Measurements from ENCODE around the gene HSD17B2. TPM values are rescaled to one million over a fixed set of nuclear protein-coding genes. Genes with fewer than 3 reads are reported as not detected.

Gene HSD17B2
- total RNA-seq, 2 donors from 2014 or later: 0.80 to 1.0 TPM

DNA sequence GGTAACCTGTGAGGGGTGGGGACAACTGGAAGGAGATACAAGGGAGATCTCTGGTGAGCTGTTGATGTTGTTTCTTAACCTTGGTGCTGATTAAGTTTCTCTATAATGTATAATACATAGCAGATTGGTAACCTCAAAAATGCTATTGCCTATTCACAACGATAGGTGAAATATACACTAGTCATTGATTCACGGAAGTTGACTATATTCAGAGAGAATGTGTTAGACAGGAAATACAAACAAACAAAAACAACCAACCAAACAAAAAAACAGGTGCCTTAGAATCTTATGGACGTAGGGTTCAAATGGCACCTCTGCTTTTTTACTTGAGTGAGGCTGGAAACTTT, 21.5 kb downstream of the HSD17B2 start:
- Histone ChIP-seq H3K4me3 (no peak overlapping the region), H3K9me3 (no peaks in the 10 kb centered on the region), H3K27ac (no peak overlapping the region), H3K4me1 (replicated peaks) (no peaks in the 10 kb centered on the region), H3K27me3 (replicated peaks; ENCODE audit: insufficient read depth) (no peaks in the 10 kb centered on the region), H3K36me3 (no peaks in the 10 kb centered on the region)
- 64% methylated on average over 3 of the region's 3 CpGs for WGBS
- TF ChIP-seq POLR2A (IDR thresholded peaks at IDR 0.05): no peak
- TF ChIP-seq, protein P1, sequence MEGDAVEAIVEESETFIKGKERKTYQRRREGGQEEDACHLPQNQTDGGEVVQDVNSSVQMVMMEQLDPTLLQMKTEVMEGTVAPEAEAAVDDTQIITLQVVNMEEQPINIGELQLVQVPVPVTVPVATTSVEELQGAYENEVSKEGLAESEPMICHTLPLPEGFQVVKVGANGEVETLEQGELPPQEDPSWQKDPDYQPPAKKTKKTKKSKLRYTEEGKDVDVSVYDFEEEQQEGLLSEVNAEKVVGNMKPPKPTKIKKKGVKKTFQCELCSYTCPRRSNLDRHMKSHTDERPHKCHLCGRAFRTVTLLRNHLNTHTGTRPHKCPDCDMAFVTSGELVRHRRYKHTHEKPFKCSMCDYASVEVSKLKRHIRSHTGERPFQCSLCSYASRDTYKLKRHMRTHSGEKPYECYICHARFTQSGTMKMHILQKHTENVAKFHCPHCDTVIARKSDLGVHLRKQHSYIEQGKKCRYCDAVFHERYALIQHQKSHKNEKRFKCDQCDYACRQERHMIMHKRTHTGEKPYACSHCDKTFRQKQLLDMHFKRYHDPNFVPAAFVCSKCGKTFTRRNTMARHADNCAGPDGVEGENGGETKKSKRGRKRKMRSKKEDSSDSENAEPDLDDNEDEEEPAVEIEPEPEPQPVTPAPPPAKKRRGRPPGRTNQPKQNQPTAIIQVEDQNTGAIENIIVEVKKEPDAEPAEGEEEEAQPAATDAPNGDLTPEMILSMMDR (IDR thresholded peaks at IDR 0.05): no peak
- TF ChIP-seq POLR2AphosphoS5 (IDR thresholded peaks at IDR 0.05): no peak
- intact Hi-C loops (cut with DNase I): no loop called here
- no peak for DNase-seq (ENCODE audit: low spot score)

DNA sequence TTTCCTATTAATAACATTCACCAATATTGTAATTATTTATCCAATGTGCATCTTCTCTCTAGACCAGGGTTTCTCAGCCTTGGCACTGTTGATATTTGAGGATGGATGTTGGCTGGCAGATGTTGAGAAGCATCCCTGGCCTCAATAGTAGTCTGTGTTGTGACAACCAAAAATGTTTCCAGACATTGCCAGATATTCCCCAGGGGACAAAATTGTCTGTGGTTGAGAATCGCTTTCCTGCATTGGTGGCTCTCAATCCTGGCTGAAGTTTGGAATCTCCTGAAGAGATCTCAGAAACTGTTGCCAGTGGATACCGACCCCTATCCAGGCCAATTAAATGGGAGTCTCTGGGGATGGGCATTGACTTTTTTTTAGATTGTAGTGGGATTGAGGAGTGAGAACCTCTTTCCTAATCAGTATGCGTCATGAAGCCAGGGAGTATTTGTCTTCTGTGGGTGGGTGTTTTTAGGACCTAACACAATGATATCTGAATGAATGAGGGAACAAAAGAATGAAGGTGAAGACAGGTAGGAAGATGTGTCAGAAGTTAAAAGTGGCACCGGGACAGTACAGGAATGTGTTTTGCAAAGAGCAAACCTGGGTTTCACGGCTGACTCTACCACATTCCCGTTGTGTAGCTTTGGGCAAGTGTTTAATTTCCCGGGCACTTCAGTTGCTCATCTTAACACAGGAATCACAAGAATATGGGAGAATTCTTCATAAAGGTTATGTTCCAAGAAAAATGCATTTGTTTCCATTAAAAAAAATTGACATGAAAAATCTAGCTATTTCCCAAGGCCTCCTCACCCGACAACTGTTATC, 24.3 kb downstream of the HSD17B2 start:
- intact Hi-C loops (cut with DNase I): no loop called here
- no peak overlapping the region for H3K27ac ChIP-seq
- H3K4me3 ChIP-seq: no peak overlapping the region
- TF ChIP-seq POLR2A (IDR thresholded peaks at IDR 0.05) (no peak), POLR2AphosphoS5 (IDR thresholded peaks at IDR 0.05) (no peak)
- TF ChIP-seq, protein P1 (IDR thresholded peaks at IDR 0.05): no peak
- no peaks in the 10 kb centered on the region for H3K4me1 ChIP-seq (replicated peaks)
- no peaks in the 10 kb centered on the region for H3K36me3 ChIP-seq
- no peaks in the 10 kb centered on the region for H3K27me3 ChIP-seq (replicated peaks; ENCODE audit: insufficient read depth)
- no peaks in the 10 kb centered on the region for H3K9me3 ChIP-seq
- DNase-seq (ENCODE audit: low spot score): no peak
- WGBS: 66% methylated on average over 8 of the region's 8 CpGs

DNA sequence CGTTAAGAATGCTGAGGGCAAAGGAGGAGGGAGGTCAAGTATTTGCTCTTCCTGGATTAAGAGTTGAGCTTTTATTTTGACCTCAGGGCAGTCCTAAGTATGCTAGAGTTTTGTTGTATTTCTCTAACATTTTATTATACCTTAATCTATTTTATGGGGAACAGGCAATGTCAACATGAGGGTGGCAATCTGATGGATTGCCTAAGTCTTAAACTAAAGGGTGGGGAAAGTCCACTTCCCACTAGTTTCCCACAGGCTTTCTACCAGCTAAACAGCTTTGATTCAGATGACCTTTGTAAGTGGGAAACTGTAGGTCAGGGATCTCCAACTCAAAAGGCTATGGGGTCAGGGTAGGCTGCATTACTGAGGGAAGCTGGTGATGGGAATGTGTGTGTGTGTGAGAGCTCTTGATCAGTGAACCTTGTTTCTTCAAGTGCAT, 24.9 kb downstream of the HSD17B2 start:
- WGBS: 29% methylated on average over 1 of the region's 1 CpG
- TF ChIP-seq, protein P1 (IDR thresholded peaks at IDR 0.05): no peak
- TF ChIP-seq POLR2AphosphoS5 (IDR thresholded peaks at IDR 0.05) (peak; percentile 54), POLR2A (IDR thresholded peaks at IDR 0.05) (no peak)

DNA sequence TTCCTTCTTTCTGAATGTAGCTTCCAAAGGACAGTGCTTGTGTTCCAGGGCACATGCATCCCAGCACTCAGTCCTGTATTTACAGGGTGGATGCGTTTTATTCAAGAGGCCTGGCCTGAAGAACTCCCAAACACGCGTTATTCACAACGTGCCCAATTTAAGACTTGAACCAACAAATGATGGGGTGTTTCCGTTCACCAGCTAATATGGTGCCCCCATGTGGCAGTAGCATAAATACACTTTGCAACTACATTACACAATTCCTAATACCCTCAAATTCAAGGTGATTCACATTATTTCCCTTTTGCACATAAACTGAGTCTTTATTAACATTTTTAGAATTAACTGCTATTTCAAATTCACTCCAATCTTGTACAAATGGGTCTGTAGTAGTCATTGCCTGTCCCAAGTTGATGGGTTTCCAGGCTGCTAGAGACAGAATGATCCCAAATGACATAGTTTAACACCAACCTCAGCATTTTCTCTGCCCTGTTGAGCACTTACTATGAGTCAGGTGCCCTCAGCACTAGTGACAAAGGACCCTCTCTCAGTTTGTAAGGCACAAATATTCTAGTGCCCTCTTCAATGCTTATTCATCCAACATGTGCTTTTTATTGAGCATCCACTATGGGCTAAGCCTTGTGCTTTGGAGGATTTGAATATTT, 26.9 kb downstream of the HSD17B2 start:
- WGBS: 64% methylated on average over 5 of the region's 5 CpGs
- no peak overlapping the region for H3K4me3 ChIP-seq
- intact Hi-C loops (cut with DNase I): no loop called here
- no peaks in the 10 kb centered on the region for H3K9me3 ChIP-seq
- TF ChIP-seq POLR2AphosphoS5 (IDR thresholded peaks at IDR 0.05): no peak
- TF ChIP-seq, protein P1 (IDR thresholded peaks at IDR 0.05): no peak
- no peak for TF ChIP-seq POLR2A (IDR thresholded peaks at IDR 0.05)
- no peaks in the 10 kb centered on the region for H3K4me1 ChIP-seq (replicated peaks)
- H3K36me3 ChIP-seq: no peaks in the 10 kb centered on the region
- H3K27ac ChIP-seq: no peak overlapping the region
- no peak for DNase-seq (ENCODE audit: low spot score)
- no peaks in the 10 kb centered on the region for H3K27me3 ChIP-seq (replicated peaks; ENCODE audit: insufficient read depth)

More for the DNA sequence above, 24.9 kb downstream of the HSD17B2 start:
- Histone ChIP-seq H3K9me3 (no peaks in the 10 kb centered on the region), H3K4me1 (replicated peaks) (no peaks in the 10 kb centered on the region), H3K27ac (no peak overlapping the region), H3K27me3 (replicated peaks; ENCODE audit: insufficient read depth) (no peaks in the 10 kb centered on the region), H3K4me3 (no peak overlapping the region), H3K36me3 (no peaks in the 10 kb centered on the region)
- no peak for DNase-seq (ENCODE audit: low spot score)
- intact Hi-C loops (cut with DNase I): no loop called here
